NB4 (cell line): ENCODE data around the gene CCT5.

Experiments used
- CTCF ChIP-seq: IDR thresholded peaks from one replicate; pipeline ENCODE4 v1.5.1; 2012; ENCODE audit warnings: low read depth, low read length
- POLR2A ChIP-seq: IDR thresholded peaks from 2 replicates; pipeline ENCODE4 v1.6.1; 2011; ENCODE audit warnings: mild to moderate bottlenecking; ENCODE audit not compliant: insufficient read length; ENCODE audit errors: extremely low read depth

- TF ChIP-seq POLR2A, result no peak
- no peak for TF ChIP-seq CTCF
Observed at GRCh38 chr5:10307206-10308148, 57.4 kb downstream of the CCT5 start, which contains the start of gene CMBL.
